DOHH2 (cell line): ENCODE data around the gene WDR73.

Experiments
- H3F3A ChIP-seq: fragments of 200-600 bp; sonication (generic), shearing (Covaris generic); 2 replicates; pipeline ENCODE4 v1.6.0; 2016; ENCODE audit warnings: antibody characterized with exemption, mild to moderate bottlenecking; ENCODE audit not compliant: control insufficient read depth, insufficient read depth
- H3K27ac ChIP-seq: fragments of 200-600 bp; sonication (generic); 2 replicates; pipeline ENCODE4 v1.5.1; 2014; ENCODE audit warnings: low read depth, mild to moderate bottlenecking, low read length, moderate library complexity
- H3K27me3 ChIP-seq: fragments of 200-600 bp; sonication (generic); 2 replicates; pipeline ENCODE4 v1.6.1; 2014; ENCODE audit warnings: mild to moderate bottlenecking, low read length, mixed read lengths; ENCODE audit not compliant: control insufficient read depth
- H3K36me3 ChIP-seq: fragments of 200-600 bp; sonication (generic); 2 replicates; pipeline ENCODE4 v1.6.1; 2014; ENCODE audit warnings: mild to moderate bottlenecking, low read length, moderate library complexity, mixed read lengths; ENCODE audit not compliant: control insufficient read depth
- H3K4me1 ChIP-seq: fragments of 200-600 bp; sonication (generic); 2 replicates; pipeline ENCODE4 v1.6.1; 2014; ENCODE audit warnings: mild to moderate bottlenecking, low read length, mixed read lengths; ENCODE audit not compliant: control insufficient read depth
- H3K4me2 ChIP-seq: fragments of 200-600 bp; sonication (generic); 2 replicates; pipeline ENCODE4 v1.6.0; 2014; ENCODE audit warnings: mild to moderate bottlenecking, low read length, moderate library complexity
- H3K4me3 ChIP-seq: fragments of 200-600 bp; sonication (generic); 2 replicates; pipeline ENCODE4 v1.5.1; 2014; ENCODE audit warnings: mild to moderate bottlenecking, low read length, mixed read lengths
- H3K79me2 ChIP-seq: fragments of 200-600 bp; sonication (generic); 2 replicates; pipeline ENCODE4 v1.6.1; 2014; ENCODE audit warnings: mild to moderate bottlenecking, low read length, mixed read lengths; ENCODE audit not compliant: control insufficient read depth
- H3K9me2 ChIP-seq: fragments of 200-600 bp; sonication (generic); replicated peaks from 2 replicates; pipeline ENCODE4 v1.6.1; 2014; ENCODE audit warnings: mild to moderate bottlenecking, low read length, mixed read lengths; ENCODE audit not compliant: control insufficient read depth
- H3K9me3 ChIP-seq: fragments of 200-600 bp; sonication (generic); 2 replicates; pipeline ENCODE4 v1.6.1; 2014; ENCODE audit warnings: antibody characterized with exemption, low read length, mixed read lengths; ENCODE audit not compliant: control insufficient read depth, insufficient read depth
- H4K20me1 ChIP-seq: fragments of 200-600 bp; sonication (generic); 2 replicates; pipeline ENCODE4 v1.6.0; 2014; ENCODE audit warnings: low read depth, mild to moderate bottlenecking, antibody characterized with exemption, low read length, moderate library complexity; ENCODE audit not compliant: control insufficient read depth, insufficient read depth
- EZH2phosphoT487 ChIP-seq: fragments of 200-600 bp; sonication (generic); IDR thresholded peaks from 2 replicates; pipeline ENCODE4 v1.6.1; 2017; ENCODE audit warnings: borderline replicate concordance, mild to moderate bottlenecking, antibody characterized with exemption, low read length, moderate library complexity, mixed read lengths
- TF ChIP-seq, protein P1 (sequence below): fragments of 200-600 bp; sonication (generic); IDR thresholded peaks from one replicate; pipeline ENCODE4 v1.5.1; 2014; ENCODE audit warnings: antibody characterized with exemption, mild to moderate bottlenecking, low read depth, low read length; ENCODE audit not compliant: poor library complexity, severe bottlenecking

Gene WDR73

GRCh38 chr15:84631706-84632272 is 22.3 kb downstream of the WDR73 start:
- Histone ChIP-seq H3K4me2 (peak overlapping the region; percentile 91), H3K27me3 (peaks cover 4% of the 10 kb centered on the region; the same call in 1 of the 2 replicates), H3K9me2 (no peaks in the 10 kb centered on the region), H3F3A (peaks cover 13% of the 10 kb centered on the region), H3K9me3 (no peaks in the 10 kb centered on the region), H3K36me3 (peaks cover 4% of the 10 kb centered on the region; the same call in 1 of the 2 replicates), H3K79me2 (peaks cover 16% of the 10 kb centered on the region), H3K4me3 (peak overlapping the region; percentile 84), H3K4me1 (peaks cover 42% of the 10 kb centered on the region), H4K20me1 (no peaks in the 10 kb centered on the region), H3K27ac (peak overlapping the region; percentile 68)
- TF ChIP-seq, protein P1, sequence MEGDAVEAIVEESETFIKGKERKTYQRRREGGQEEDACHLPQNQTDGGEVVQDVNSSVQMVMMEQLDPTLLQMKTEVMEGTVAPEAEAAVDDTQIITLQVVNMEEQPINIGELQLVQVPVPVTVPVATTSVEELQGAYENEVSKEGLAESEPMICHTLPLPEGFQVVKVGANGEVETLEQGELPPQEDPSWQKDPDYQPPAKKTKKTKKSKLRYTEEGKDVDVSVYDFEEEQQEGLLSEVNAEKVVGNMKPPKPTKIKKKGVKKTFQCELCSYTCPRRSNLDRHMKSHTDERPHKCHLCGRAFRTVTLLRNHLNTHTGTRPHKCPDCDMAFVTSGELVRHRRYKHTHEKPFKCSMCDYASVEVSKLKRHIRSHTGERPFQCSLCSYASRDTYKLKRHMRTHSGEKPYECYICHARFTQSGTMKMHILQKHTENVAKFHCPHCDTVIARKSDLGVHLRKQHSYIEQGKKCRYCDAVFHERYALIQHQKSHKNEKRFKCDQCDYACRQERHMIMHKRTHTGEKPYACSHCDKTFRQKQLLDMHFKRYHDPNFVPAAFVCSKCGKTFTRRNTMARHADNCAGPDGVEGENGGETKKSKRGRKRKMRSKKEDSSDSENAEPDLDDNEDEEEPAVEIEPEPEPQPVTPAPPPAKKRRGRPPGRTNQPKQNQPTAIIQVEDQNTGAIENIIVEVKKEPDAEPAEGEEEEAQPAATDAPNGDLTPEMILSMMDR: no peak
- TF ChIP-seq EZH2phosphoT487: no peak

GRCh38 chr15:84629033-84629432 is 25.1 kb downstream of the WDR73 start:
- H3K79me2 ChIP-seq: peaks cover 16% of the 10 kb centered on the region
- no peaks in the 10 kb centered on the region for H3K9me2 ChIP-seq
- H3K27me3 ChIP-seq: no peaks in the 10 kb centered on the region
- H3F3A ChIP-seq: peaks cover 2% of the 10 kb centered on the region; the same call in 1 of the 2 replicates
- H3K4me2 ChIP-seq: no peak overlapping the region
- no peaks in the 10 kb centered on the region for H3K9me3 ChIP-seq
- TF ChIP-seq, protein P1: no peak
- no peak for TF ChIP-seq EZH2phosphoT487
- no peak overlapping the region for H3K27ac ChIP-seq
- H3K4me3 ChIP-seq: no peak overlapping the region
- H4K20me1 ChIP-seq: no peaks in the 10 kb centered on the region
- no peaks in the 10 kb centered on the region for H3K36me3 ChIP-seq
- peaks cover 27% of the 10 kb centered on the region for H3K4me1 ChIP-seq

DNA sequence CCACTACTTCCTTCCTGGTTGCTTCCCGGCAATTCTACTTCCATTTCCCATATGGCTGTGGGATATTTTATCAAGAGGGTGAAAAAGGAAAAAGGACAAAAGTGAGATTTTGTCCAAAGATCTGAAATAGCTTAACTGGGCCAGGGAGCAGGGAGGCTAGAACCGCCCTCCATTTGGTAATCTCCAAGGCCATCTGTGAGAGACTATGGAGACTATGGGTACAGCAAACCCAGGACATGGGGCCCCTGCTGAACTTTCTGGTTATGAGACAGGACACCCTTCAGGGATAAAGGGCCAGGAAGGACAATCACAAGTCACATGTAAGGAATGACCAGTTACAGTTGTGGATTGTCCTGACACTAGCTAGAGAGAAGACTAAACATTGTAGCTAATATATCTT is 29.0 kb downstream of the WDR73 start:
- Histone ChIP-seq H3K27ac (no peak overlapping the region), H3K4me2 (no peak overlapping the region), H3K36me3 (peaks cover 24% of the 10 kb centered on the region), H3K9me3 (peaks cover 24% of the 10 kb centered on the region), H3K4me3 (no peak overlapping the region), H3F3A (no peaks in the 10 kb centered on the region), H4K20me1 (no peaks in the 10 kb centered on the region), H3K79me2 (no peaks in the 10 kb centered on the region), H3K9me2 (no peaks in the 10 kb centered on the region), H3K27me3 (no peaks in the 10 kb centered on the region), H3K4me1 (peaks cover under 1% of the 10 kb centered on the region)
- no peak for TF ChIP-seq EZH2phosphoT487
- TF ChIP-seq, protein P1: no peak
